Measurements from ENCODE around the gene KSR1. TPM values are rescaled to one million over a fixed set of nuclear protein-coding genes. Genes with fewer than 3 reads are reported as not detected.

Gene KSR1
- total and polyA plus RNA-seq, 9 of the 15 experiments (the other 6 are each of a cell fraction or from before 2014, with no cell fraction given), result 1.4 to 51.7 (median 18.4) TPM

DNA sequence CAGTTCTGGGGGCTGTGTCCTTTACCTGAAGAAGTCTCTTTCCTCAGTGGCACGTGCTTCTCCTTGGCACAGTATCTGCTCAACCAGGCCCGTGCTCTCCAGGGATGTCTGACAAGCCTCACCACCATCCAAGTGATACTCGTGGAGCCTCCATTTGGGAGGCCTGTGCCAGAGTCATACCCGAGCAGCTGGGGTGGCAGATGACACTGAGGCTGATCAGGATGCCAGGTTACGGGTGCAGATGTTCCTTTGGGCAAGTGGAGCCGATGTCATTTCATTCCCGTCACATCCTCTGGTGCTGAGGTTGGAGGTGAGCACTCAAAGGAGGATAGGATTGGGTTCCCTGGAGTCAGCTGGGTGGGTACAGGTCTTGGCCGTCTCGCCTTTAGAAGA, 87.2 kb downstream of the KSR1 start (continued):
- TF ChIP-seq JUN (IDR thresholded peaks at IDR 0.05; ENCODE audit: borderline replicate concordance, low read depth, low read length), result no peak
- no peak for TF ChIP-seq JUN (CRISPR knock-in tag; IDR thresholded peaks at IDR 0.05; ENCODE audit: borderline replicate concordance)
- TF ChIP-seq, protein P1, sequence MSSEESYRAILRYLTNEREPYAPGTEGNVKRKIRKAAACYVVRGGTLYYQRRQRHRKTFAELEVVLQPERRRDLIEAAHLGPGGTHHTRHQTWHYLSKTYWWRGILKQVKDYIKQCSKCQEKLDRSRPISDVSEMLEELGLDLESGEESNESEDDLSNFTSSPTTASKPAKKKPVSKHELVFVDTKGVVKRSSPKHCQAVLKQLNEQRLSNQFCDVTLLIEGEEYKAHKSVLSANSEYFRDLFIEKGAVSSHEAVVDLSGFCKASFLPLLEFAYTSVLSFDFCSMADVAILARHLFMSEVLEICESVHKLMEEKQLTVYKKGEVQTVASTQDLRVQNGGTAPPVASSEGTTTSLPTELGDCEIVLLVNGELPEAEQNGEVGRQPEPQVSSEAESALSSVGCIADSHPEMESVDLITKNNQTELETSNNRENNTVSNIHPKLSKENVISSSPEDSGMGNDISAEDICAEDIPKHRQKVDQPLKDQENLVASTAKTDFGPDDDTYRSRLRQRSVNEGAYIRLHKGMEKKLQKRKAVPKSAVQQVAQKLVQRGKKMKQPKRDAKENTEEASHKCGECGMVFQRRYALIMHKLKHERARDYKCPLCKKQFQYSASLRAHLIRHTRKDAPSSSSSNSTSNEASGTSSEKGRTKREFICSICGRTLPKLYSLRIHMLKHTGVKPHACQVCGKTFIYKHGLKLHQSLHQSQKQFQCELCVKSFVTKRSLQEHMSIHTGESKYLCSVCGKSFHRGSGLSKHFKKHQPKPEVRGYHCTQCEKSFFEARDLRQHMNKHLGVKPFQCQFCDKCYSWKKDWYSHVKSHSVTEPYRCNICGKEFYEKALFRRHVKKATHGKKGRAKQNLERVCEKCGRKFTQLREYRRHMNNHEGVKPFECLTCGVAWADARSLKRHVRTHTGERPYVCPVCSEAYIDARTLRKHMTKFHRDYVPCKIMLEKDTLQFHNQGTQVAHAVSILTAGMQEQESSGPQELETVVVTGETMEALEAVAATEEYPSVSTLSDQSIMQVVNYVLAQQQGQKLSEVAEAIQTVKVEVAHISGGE (CRISPR knock-in tag; IDR thresholded peaks at IDR 0.05), result no peak
- TF ChIP-seq SAFB2 (IDR thresholded peaks at IDR 0.05; ENCODE audit: borderline replicate concordance, low read depth, low read length, severe bottlenecking), result no peak
- TF ChIP-seq, protein P2, sequence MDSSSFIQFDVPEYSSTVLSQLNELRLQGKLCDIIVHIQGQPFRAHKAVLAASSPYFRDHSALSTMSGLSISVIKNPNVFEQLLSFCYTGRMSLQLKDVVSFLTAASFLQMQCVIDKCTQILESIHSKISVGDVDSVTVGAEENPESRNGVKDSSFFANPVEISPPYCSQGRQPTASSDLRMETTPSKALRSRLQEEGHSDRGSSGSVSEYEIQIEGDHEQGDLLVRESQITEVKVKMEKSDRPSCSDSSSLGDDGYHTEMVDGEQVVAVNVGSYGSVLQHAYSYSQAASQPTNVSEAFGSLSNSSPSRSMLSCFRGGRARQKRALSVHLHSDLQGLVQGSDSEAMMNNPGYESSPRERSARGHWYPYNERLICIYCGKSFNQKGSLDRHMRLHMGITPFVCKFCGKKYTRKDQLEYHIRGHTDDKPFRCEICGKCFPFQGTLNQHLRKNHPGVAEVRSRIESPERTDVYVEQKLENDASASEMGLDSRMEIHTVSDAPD (CRISPR knock-in tag; IDR thresholded peaks at IDR 0.05), result no peak
- TF ChIP-seq LEF1 (IDR thresholded peaks at IDR 0.05), result no peak
